ENCODE results near the gene RAD21L1.

- TF ChIP-seq POLR2AphosphoS5 (IDR thresholded peaks at IDR 0.05; ENCODE audit: insufficient read depth in 1 of 2, low read depth in 1 of 2), result no peak
- TF ChIP-seq CTCF (IDR thresholded peaks at IDR 0.05), result no peak
Observed at GRCh38 chr20:1210501-1210900, 15.3 kb upstream of the RAD21L1 start.
